OCI-LY7 (cell line): ENCODE results near the gene GTF3C2.

Experiments used
- EZH2phosphoT487 ChIP-seq: fragments of 200-600 bp; sonication (generic); IDR thresholded peaks from 2 replicates; pipeline ENCODE4 v1.6.1; 2018; ENCODE audit warnings: low read depth, borderline replicate concordance, mild to moderate bottlenecking, mixed run types, antibody characterized with exemption, low read length, moderate library complexity, mixed read lengths
- TF ChIP-seq, protein P1 (sequence below): fragments of 200-600 bp; sonication (generic); conservative IDR thresholded peaks from 2 replicates; pipeline ENCODE4 v1.5.1; 2014; ENCODE audit warnings: mild to moderate bottlenecking, antibody characterized with exemption, low read length, moderate library complexity, mixed read lengths

DNA sequence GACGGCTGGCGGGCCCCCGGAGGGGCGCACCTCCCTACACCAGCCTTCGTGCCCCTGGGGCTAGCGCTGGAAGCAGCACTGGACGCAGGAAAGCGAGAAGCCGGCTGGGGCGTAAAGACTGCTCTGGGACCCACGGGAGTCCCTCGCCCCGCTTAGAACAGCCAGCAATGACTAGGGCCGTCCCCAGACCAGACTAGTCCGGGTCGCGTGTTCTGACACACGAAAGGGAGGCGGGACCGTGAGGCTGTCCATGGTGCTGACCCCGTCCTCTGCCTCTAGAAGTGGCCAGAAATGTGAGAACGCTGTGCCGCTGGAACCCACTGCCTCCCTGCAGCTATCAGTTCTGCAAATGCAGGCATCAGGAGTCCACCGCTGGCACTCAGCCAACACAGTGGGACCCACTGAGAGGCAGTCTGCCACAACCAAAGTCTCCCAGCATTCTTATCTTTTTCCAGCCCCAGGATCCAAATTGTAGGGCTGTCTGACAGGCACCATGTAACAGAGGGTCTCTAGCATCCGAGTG lies 48.1 kb downstream of the GTF3C2 start, which contains the start of gene UCN:
- TF ChIP-seq, protein P1, sequence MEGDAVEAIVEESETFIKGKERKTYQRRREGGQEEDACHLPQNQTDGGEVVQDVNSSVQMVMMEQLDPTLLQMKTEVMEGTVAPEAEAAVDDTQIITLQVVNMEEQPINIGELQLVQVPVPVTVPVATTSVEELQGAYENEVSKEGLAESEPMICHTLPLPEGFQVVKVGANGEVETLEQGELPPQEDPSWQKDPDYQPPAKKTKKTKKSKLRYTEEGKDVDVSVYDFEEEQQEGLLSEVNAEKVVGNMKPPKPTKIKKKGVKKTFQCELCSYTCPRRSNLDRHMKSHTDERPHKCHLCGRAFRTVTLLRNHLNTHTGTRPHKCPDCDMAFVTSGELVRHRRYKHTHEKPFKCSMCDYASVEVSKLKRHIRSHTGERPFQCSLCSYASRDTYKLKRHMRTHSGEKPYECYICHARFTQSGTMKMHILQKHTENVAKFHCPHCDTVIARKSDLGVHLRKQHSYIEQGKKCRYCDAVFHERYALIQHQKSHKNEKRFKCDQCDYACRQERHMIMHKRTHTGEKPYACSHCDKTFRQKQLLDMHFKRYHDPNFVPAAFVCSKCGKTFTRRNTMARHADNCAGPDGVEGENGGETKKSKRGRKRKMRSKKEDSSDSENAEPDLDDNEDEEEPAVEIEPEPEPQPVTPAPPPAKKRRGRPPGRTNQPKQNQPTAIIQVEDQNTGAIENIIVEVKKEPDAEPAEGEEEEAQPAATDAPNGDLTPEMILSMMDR: no peak
- TF ChIP-seq EZH2phosphoT487: no peak
